Stomach (tissue), 4 donors: Measurements from ENCODE around the gene ATG9A.

Experiments
- CTCF ChIP-seq, 7 experiments: fragments of 450-650 bp in 4 of 7; fragments of 200-600 bp in 3 of 7; sonication (generic) in 3 of 7; IDR thresholded peaks; one replicate each; pipeline ENCODE4 v1.5.1; 2016 to 2019; ENCODE audit warnings: antibody characterized with exemption in 7 of 7, control low read depth in 2 of 7, mild to moderate bottlenecking in 1 of 7
- POLR2A ChIP-seq, 4 donors: fragments of 450-650 bp; IDR thresholded peaks; one replicate each; pipeline ENCODE4 v1.6.1; 2016; ENCODE audit warnings: antibody characterized with exemption in 4 of 4, control low read depth in 2 of 4, mild to moderate bottlenecking in 1 of 4, moderate library complexity in 1 of 4
- POLR2AphosphoS5 ChIP-seq, 3 donors: sonication (generic); formaldehyde crosslinking; IDR thresholded peaks; one replicate each; pipeline ENCODE4 v1.6.1; 2016; ENCODE audit warnings: antibody characterized with exemption in 3 of 3

GRCh38 chr2:219225350-219225749 lies 4.1 kb downstream of the ATG9A start:
- TF ChIP-seq CTCF (IDR thresholded peaks at IDR 0.05) (no peak), POLR2A (IDR thresholded peaks at IDR 0.05) (no peak), POLR2AphosphoS5 (IDR thresholded peaks at IDR 0.05) (no peak)
